Neural cell (in vitro differentiated cells): Measurements from ENCODE around the gene ZNF148. TPM values are rescaled to one million over a fixed set of nuclear protein-coding genes. Genes with fewer than 3 reads are reported as not detected.

Experiments
- H2AFZ ChIP-seq: fragments of 200-600, 300-800 bp; sonication (generic), shearing (Covaris generic); 2 replicates; pipeline ENCODE4 v1.6.0; 2014; ENCODE audit warnings: low read depth, mild to moderate bottlenecking, antibody characterized with exemption, low read length, moderate library complexity
- H3F3A ChIP-seq: fragments of 200-600 bp; shearing (Covaris generic); 2 replicates; pipeline ENCODE4 v1.6.1; 2016; ENCODE audit warnings: mild to moderate bottlenecking, moderate library complexity, mixed read lengths, antibody characterized with exemption, low read length; ENCODE audit not compliant: insufficient read depth, poor library complexity, severe bottlenecking
- H3K27ac ChIP-seq: fragments of 200-600, 300-800 bp; sonication (generic), shearing (Covaris generic); 2 replicates; pipeline ENCODE4 v1.5.1; 2014; ENCODE audit warnings: mild to moderate bottlenecking, low read length, moderate library complexity
- H3K27me3 ChIP-seq: fragments of 300-800, 200-600 bp; sonication (generic), shearing (Covaris generic); 2 replicates; pipeline ENCODE4 v1.6.0; 2014; ENCODE audit warnings: mild to moderate bottlenecking, low read depth, low read length, moderate library complexity; ENCODE audit not compliant: insufficient read depth
- H3K36me3 ChIP-seq: fragments of 300-800, 200-600 bp; sonication (generic), shearing (Covaris generic); 2 replicates; pipeline ENCODE4 v1.5.1; 2014; ENCODE audit warnings: mild to moderate bottlenecking, antibody characterized with exemption, low read length, moderate library complexity; ENCODE audit not compliant: insufficient read depth
- H3K4me2 ChIP-seq: fragments of 300-800, 200-600 bp; sonication (generic), shearing (Covaris generic); 2 replicates; pipeline ENCODE4 v1.6.0; 2014; ENCODE audit warnings: mild to moderate bottlenecking, low read length
- H3K4me3 ChIP-seq: fragments of 300-800, 200-600 bp; sonication (generic), shearing (Covaris generic); 2 replicates; pipeline ENCODE4 v1.5.1; 2014; ENCODE audit warnings: mild to moderate bottlenecking, low read length, moderate library complexity
- H3K79me2 ChIP-seq: fragments of 200-600 bp; shearing (Covaris generic); replicated peaks from 2 replicates; pipeline ENCODE4 v1.6.0; 2014; ENCODE audit warnings: mild to moderate bottlenecking, low read length, moderate library complexity; ENCODE audit not compliant: insufficient read depth
- H3K9ac ChIP-seq: fragments of 300-800, 200-600 bp; sonication (generic), shearing (Covaris generic); 2 replicates; pipeline ENCODE4 v1.6.1; 2016; ENCODE audit warnings: mild to moderate bottlenecking, low read length, mixed read lengths
- H3K9me2 ChIP-seq: fragments of 200-600 bp; shearing (Covaris generic); 2 replicates; pipeline ENCODE4 v1.6.1; 2016; ENCODE audit warnings: mild to moderate bottlenecking, low read length, mixed read lengths; ENCODE audit not compliant: insufficient read depth
- H3K9me3 ChIP-seq: fragments of 200-600, 300-800 bp; sonication (generic), shearing (Covaris generic); 2 replicates; pipeline ENCODE4 v1.6.1; 2016; ENCODE audit warnings: mild to moderate bottlenecking, mixed run types, low read length, moderate library complexity, mixed read lengths
- H4K20me1 ChIP-seq: fragments of 200-600 bp; shearing (Covaris generic); 2 replicates; pipeline ENCODE4 v1.6.1; 2016; ENCODE audit warnings: mild to moderate bottlenecking, mixed run types; ENCODE audit not compliant: insufficient read depth
- EP300 ChIP-seq: fragments of 450-650 bp; conservative IDR thresholded peaks from 2 replicates; pipeline ENCODE4 v1.6.1; 2014; ENCODE audit warnings: antibody characterized with exemption, mild to moderate bottlenecking, moderate library complexity; ENCODE audit not compliant: poor library complexity, severe bottlenecking
- EZH2 ChIP-seq: fragments of 200-600, 300-800 bp; shearing (Covaris generic), sonication (generic); IDR thresholded peaks from 2 replicates; pipeline ENCODE4 v1.6.1; 2014; ENCODE audit warnings: antibody characterized with exemption, low read length, borderline replicate concordance, mild to moderate bottlenecking; ENCODE audit not compliant: insufficient read depth, poor library complexity, severe bottlenecking
- MXI1 ChIP-seq: fragments of 450-650 bp; conservative IDR thresholded peaks from 2 replicates; pipeline ENCODE4 v1.6.1; 2014; ENCODE audit warnings: antibody characterized with exemption, mild to moderate bottlenecking; ENCODE audit not compliant: poor library complexity, severe bottlenecking
- POLR2AphosphoS5 ChIP-seq: IDR thresholded peaks from 2 replicates; pipeline ENCODE4 v1.6.1; 2012
- RAD21 ChIP-seq: fragments of 450-650 bp; conservative IDR thresholded peaks from 2 replicates; pipeline ENCODE4 v1.6.1; 2014; ENCODE audit warnings: antibody characterized with exemption, mild to moderate bottlenecking, moderate library complexity
- SMC3 ChIP-seq: fragments of 450-650 bp; conservative IDR thresholded peaks from 2 replicates; pipeline ENCODE4 v1.6.1; 2014; ENCODE audit warnings: antibody characterized with exemption, mild to moderate bottlenecking, moderate library complexity; ENCODE audit not compliant: poor library complexity
- TAF1 ChIP-seq: IDR thresholded peaks from 2 replicates; pipeline ENCODE4 v1.6.1; 2012; ENCODE audit warnings: low read depth
- polyA plus RNA-seq: library from polyadenylated mRNA; depleted of rRNA; stranded (reverse); fragments of >200 nt; gene quantifications from 2 replicates; pipeline ENCODE4 v1.2.3, GENCODE V29; 2014
- TF ChIP-seq, protein P1 (sequence below): IDR thresholded peaks from 2 replicates; pipeline ENCODE4 v1.6.1; 2012; ENCODE audit warnings: borderline replicate concordance
- TF ChIP-seq, protein P2 (sequence below): fragments of 450-650 bp; IDR thresholded peaks from 2 replicates; pipeline ENCODE4 v1.5.1; 2014; ENCODE audit warnings: antibody characterized with exemption, mild to moderate bottlenecking, moderate library complexity; ENCODE audit not compliant: poor library complexity, severe bottlenecking

The ZNF148 gene
- polyA plus RNA-seq, 1 donor from 2014 or later, result 16.9 TPM

DNA sequence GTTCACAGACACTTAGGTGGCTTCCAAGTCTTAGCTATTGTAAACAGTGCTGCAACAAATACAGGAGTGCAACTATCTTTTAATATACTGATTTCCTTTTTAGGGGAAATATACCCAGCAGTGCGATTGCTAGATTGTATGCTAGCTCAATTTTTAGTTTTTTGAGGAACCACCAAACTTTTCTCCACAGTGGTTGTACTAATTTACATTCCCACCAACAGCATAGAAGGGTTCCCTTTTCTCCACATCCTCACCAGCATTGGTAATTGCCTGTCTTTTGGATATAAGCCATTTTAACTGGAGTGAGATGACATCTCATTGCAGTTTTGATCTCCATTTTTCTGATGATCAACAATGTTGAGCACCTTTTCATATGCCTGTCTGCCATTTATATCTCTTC is 58.9 kb downstream of the ZNF148 start:
- H4K20me1 ChIP-seq, result peaks cover 3% of the 10 kb centered on the region
- H3K79me2 ChIP-seq, result peaks cover 3% of the 10 kb centered on the region
- H2AFZ ChIP-seq, result no peak overlapping the region
- H3K4me2 ChIP-seq, result no peak overlapping the region
- no peak overlapping the region for H3K27ac ChIP-seq
- no peak overlapping the region for H3K9ac ChIP-seq
- H3K27me3 ChIP-seq, result no peaks in the 10 kb centered on the region
- peaks cover 5% of the 10 kb centered on the region for H3K36me3 ChIP-seq
- no peak overlapping the region for H3K4me3 ChIP-seq
- TF ChIP-seq RAD21, result no peak
- TF ChIP-seq SMC3, result no peak
- TF ChIP-seq POLR2AphosphoS5, result no peak
- H3K9me2 ChIP-seq, result no peaks in the 10 kb centered on the region
- no peaks in the 10 kb centered on the region for H3K9me3 ChIP-seq
- peaks cover 4% of the 10 kb centered on the region for H3F3A ChIP-seq

DNA sequence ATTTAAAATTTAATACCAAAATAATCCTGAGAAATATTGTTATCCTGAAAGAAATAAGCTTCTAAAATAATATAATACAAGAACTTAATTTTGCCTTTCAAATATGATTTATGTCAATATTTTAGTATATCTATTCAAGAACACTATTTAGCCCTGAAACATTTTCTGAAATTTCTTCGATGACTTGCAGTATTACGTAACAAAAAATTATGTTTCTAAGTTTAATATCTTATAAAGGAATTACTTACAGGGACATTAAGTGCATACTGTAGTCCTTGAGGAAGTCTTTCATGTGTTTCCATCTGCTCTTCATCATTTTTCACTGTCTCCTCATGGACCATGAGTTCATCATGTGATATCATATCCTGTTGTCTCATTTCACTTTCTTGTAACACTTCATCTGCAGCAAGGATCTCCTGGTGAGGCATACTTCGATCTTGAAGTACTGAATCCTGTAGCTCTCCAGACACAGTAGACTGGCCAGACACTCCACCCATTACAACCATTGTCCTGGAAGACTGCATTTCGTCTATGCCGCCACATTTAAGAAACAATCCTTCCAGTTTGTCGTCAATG is 62.0 kb downstream of the ZNF148 start:
- no peaks in the 10 kb centered on the region for H3K27me3 ChIP-seq
- H3K79me2 ChIP-seq, result peaks cover 10% of the 10 kb centered on the region
- H3K27ac ChIP-seq, result no peak overlapping the region
- H3K9me2 ChIP-seq, result no peaks in the 10 kb centered on the region
- no peaks in the 10 kb centered on the region for H3K9me3 ChIP-seq
- no peak overlapping the region for H3K4me3 ChIP-seq
- H3F3A ChIP-seq, result peaks cover 4% of the 10 kb centered on the region
- no peak overlapping the region for H3K9ac ChIP-seq
- no peak overlapping the region for H2AFZ ChIP-seq
- peaks cover 3% of the 10 kb centered on the region for H4K20me1 ChIP-seq
- TF ChIP-seq RAD21, result no peak
- no peak for TF ChIP-seq EZH2
- TF ChIP-seq EP300, result no peak
- no peak for TF ChIP-seq SMC3
- TF ChIP-seq TAF1, result no peak
- TF ChIP-seq, protein P1, sequence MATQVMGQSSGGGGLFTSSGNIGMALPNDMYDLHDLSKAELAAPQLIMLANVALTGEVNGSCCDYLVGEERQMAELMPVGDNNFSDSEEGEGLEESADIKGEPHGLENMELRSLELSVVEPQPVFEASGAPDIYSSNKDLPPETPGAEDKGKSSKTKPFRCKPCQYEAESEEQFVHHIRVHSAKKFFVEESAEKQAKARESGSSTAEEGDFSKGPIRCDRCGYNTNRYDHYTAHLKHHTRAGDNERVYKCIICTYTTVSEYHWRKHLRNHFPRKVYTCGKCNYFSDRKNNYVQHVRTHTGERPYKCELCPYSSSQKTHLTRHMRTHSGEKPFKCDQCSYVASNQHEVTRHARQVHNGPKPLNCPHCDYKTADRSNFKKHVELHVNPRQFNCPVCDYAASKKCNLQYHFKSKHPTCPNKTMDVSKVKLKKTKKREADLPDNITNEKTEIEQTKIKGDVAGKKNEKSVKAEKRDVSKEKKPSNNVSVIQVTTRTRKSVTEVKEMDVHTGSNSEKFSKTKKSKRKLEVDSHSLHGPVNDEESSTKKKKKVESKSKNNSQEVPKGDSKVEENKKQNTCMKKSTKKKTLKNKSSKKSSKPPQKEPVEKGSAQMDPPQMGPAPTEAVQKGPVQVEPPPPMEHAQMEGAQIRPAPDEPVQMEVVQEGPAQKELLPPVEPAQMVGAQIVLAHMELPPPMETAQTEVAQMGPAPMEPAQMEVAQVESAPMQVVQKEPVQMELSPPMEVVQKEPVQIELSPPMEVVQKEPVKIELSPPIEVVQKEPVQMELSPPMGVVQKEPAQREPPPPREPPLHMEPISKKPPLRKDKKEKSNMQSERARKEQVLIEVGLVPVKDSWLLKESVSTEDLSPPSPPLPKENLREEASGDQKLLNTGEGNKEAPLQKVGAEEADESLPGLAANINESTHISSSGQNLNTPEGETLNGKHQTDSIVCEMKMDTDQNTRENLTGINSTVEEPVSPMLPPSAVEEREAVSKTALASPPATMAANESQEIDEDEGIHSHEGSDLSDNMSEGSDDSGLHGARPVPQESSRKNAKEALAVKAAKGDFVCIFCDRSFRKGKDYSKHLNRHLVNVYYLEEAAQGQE, result no peak
- no peak for TF ChIP-seq POLR2AphosphoS5
- TF ChIP-seq, protein P2, sequence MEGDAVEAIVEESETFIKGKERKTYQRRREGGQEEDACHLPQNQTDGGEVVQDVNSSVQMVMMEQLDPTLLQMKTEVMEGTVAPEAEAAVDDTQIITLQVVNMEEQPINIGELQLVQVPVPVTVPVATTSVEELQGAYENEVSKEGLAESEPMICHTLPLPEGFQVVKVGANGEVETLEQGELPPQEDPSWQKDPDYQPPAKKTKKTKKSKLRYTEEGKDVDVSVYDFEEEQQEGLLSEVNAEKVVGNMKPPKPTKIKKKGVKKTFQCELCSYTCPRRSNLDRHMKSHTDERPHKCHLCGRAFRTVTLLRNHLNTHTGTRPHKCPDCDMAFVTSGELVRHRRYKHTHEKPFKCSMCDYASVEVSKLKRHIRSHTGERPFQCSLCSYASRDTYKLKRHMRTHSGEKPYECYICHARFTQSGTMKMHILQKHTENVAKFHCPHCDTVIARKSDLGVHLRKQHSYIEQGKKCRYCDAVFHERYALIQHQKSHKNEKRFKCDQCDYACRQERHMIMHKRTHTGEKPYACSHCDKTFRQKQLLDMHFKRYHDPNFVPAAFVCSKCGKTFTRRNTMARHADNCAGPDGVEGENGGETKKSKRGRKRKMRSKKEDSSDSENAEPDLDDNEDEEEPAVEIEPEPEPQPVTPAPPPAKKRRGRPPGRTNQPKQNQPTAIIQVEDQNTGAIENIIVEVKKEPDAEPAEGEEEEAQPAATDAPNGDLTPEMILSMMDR, result no peak
- TF ChIP-seq MXI1, result no peak
- no peak overlapping the region for H3K4me2 ChIP-seq
- peaks cover 12% of the 10 kb centered on the region for H3K36me3 ChIP-seq

DNA sequence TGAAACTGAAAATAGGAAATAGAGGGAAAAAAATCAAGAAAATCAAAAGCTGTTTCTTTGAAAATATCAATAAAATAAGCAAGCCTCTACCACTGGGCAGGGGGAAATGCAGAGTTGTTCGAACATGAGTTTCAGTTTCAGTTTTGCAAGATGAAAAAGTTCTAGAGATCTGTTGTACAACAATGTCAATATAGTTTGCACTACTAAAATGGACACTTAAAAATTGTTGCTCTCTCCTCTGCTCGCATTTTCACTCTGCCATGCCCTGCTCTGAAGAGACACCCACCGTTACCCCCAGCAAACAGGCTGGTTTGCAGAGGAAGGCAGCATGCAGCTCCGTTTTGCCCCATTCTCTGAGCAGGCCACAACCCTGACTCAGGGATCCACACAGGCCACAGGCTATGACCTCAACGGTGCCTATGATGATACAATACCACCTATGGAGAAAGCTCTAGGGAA is 64.5 kb downstream of the ZNF148 start:
- H3K9ac ChIP-seq, result no peak overlapping the region
- no peak overlapping the region for H3K27ac ChIP-seq
- H3K4me2 ChIP-seq, result no peak overlapping the region
- H2AFZ ChIP-seq, result no peak overlapping the region
- H3K79me2 ChIP-seq, result peaks cover 22% of the 10 kb centered on the region
- H3K4me3 ChIP-seq, result no peak overlapping the region
- no peaks in the 10 kb centered on the region for H3K27me3 ChIP-seq
- H3K9me2 ChIP-seq, result no peaks in the 10 kb centered on the region
- TF ChIP-seq, protein P1, result no peak
- TF ChIP-seq RAD21 (no peak), EP300 (no peak), MXI1 (no peak), EZH2 (no peak), POLR2AphosphoS5 (no peak), SMC3 (no peak), TAF1 (no peak)
- TF ChIP-seq, protein P2, result no peak
- H3K9me3 ChIP-seq, result no peaks in the 10 kb centered on the region
- H3K36me3 ChIP-seq, result peaks cover 12% of the 10 kb centered on the region
- peaks cover 3% of the 10 kb centered on the region for H4K20me1 ChIP-seq
- H3F3A ChIP-seq, result no peaks in the 10 kb centered on the region
